Medulla oblongata (tissue), 1 donor: ENCODE measurements around the gene ZNF710.
"Not testable (repeated sequence)": the region's sequence is repeated elsewhere in the genome, so short reads cannot be mapped to it uniquely, and the experiment has no call there.

Source experiments
- DNase-seq: peaks from one replicate; pipeline ENCODE4 v3.0.0-alpha.2; 2015; ENCODE audit errors: extremely low spot score

ZNF710 gene, protein sequence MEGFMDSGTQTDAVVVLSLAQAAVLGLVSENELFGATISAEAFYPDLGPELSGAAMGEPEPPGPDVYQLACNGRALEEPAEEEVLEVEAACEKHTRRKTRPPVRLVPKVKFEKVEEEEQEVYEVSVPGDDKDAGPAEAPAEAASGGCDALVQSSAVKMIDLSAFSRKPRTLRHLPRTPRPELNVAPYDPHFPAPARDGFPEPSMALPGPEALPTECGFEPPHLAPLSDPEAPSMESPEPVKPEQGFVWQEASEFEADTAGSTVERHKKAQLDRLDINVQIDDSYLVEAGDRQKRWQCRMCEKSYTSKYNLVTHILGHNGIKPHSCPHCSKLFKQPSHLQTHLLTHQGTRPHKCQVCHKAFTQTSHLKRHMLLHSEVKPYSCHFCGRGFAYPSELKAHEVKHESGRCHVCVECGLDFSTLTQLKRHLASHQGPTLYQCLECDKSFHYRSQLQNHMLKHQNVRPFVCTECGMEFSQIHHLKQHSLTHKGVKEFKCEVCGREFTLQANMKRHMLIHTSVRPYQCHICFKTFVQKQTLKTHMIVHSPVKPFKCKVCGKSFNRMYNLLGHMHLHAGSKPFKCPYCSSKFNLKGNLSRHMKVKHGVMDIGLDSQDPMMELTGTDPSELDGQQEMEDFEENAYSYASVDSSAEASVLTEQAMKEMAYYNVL

DNA sequence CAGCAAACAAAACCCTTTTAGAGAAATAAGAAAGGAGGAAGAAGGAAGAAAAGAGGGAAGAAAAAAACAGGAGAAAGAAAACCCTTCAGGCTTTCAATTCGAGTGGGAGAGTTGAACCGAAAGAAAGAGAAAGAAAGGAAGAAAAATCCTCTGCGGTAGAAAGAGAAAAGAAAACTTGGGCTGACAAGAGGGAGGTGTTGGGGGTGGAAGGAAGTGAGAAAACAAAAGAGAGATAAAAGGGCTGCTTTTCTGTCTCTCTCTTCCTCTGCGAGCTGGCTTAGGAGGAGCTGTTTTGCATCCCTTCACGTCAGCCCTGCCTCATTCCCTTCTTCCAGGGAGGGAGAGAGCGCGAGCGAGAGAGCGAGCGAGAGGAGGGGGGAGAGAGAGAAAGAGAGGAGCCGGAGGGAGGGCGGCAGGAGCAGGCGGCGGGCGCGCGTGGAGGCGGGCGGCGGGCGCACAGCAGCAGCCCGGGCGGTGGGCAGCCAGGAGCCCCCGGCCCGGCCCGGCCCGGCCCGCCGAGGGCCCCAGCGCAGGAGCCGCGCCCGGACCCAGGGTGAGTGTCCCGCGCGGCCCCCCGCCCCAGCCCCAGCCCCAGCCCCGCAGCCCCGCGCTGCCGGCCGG, at the start of gene ZNF710:
Gene ZNF710 (plus strand): TSS at position 263 of the 621 bp plus-strand sequence. CDS start 65,814 bp downstream, outside the sequence.
- DNase-seq, result peak; percentile 83

DNA sequence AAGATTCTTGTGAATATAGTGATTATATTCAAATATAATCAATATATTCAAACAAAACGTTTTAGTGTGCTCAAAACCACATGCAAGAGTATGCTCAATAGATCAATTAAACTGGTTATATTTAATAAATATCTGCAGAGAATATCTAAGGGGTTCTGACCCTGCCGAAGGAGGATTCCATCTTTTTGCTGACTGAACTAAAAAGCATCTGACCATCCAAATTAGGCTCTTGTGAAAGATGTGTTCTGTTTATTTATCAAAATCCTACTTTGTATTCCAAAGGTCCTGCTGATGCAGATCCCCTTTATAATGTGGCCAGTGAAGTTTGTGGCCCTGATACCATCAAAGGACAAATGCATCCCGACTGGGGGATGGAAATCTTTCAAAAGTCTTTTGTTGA, 46.6 kb upstream of the ZNF710 start:
- no peak for DNase-seq

DNA sequence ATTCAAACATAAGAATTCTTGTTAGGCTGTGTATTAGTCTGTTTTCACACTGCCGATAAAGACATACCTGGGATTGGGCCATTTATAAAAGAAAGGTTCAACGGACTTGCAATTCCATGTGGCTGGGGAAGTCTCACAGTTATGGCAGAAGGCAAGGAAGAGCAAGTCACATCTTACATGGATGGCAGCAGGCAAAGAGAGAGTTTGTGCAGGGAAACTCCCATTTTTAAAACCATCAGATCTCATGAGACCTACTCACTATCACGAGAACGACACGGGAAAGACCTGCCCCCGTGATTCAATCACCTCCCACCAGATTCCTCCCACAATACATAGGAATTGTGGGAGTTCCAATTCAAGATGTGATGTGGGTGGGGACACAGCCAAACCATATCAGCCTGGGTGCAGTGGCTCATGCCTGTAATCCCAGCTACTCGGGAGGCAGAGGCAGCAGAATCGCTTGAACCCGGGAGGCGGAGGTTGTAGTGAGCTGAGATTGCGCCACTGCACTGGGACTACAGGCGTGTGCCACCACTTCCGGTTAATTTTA, 45.6 kb upstream of the ZNF710 start:
- not testable (repeated sequence) for DNase-seq

DNA sequence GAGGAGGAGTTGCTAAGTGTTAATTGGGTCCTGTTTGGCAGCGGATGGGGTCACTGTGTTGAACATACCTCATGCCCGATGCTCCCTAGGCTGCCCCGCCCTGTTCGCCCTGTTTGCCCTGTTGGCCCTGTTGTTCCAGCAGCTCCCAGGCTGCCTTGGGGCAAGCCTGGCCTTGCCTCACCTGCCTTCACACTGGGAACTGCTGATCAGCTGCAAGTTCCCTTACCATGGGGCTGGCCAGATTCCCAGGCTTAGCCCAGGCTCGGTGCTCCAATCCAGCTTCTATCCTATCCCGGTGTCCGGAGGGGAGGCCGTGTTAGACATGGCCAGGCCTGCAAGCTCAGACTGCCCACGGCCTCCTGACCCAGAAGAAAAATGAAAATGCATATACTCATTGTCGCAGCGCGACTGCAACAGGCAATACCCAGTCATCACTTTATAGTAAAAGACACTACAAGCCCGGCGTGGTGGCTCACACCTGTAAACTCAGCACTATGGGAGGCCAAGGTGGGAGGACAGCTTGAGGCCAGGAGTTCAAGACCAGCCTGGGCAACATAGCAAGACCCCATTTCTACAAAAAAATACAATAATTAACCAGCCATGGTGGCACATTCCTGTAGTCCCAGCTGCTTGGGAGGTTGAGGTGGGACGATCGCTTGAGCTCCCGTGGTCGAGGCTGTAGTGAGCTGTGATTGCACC, 42.9 kb upstream of the ZNF710 start:
- DNase-seq, result no peak

DNA sequence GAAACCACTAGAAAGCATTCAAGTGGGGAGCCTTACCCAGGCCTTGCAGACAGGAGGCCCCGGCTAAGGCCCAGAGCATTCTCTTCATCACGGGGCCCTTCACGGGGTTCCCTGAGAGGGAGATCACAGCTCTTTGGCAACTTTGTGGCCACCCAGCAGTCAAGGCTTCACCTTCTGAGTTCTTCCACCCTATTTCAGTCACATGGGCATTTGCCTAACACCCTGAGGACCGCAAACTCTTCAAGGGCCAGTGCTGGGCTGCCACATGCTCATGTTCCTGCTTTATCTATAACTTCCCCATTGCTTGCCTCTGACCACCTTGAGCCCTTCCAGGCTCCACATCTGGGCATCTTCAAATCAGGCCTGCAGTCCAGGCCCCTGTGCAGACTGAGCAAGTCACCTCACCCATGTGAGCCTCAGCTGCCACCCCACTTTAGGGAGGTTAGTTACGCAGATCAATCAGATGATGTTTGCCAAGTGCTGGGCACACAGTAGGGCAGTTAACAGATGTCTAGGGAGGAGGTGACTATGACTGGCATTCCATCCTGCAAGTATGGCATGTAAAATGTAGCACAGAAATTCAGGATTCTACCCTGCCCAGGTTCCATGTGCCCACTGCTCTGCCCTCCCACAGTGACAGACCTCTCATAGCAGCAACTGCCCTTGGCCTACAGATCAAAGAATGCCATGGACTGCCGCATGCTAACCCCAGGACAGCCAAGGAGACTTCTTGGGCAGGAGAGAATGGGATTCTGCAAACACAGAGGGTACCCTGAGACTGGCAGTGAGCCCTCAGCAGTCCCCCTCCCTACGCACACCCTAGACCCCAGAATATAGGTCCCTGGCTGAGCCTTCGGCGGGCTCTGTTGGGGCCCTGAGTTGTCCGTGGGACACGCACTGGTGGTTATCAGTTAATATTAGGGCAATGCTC, 37.6 kb upstream of the ZNF710 start:
- DNase-seq, result peak; percentile 81

DNA sequence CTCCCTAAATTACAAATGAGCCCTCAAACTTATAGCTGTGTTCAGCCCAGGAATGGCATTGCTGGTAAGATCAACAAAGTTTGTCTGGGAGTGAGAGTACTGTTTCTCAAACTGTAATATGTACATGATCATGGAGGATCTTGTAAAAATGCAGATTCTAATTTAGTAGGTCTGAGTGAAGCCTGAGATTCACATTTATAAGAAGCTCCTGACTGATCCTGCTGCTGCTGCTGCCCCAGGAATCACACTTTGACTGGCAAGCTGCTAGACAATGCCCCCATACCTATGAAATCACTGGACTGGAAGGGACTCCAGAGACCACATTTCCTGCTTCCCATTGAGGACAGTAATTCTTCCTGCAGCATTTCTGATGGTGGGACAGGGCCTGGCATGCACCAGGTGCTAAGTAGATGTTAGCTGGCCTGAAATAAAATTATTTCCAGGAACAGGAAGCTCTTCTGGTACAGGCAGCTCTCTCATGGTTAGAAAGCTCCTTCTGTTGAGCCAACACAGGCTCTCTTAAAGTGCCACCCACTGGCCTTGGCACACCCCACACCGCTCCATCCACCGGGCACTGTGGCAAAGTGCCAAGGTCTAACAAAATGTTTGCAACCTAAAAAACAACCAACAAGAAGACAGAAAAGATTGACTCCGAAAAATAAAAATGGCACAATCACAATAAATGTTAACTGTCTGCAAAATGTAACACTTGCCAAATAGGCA, 36.7 kb upstream of the ZNF710 start:
- peak; percentile 33 for DNase-seq

DNA sequence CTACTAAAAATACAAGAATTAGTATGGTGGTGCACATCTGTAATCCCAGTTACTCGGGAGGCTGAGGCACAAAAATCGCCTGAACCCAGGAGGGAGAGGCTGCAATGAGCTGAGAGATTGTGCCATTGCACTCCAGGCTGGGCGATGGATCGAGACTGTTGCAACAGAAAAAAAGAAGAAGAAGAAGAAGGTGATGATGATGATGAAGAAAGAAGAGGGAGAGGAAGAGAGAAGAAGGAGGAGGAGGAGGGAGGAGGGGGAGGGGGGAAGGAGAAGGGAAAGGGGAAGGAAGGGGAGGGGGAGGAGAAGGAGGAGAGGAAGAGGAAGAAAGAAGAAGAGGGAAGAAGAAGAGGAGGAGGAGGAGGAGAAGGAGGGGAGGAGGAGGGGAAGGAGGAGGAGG, 33.2 kb upstream of the ZNF710 start:
- DNase-seq, result no peak

DNA sequence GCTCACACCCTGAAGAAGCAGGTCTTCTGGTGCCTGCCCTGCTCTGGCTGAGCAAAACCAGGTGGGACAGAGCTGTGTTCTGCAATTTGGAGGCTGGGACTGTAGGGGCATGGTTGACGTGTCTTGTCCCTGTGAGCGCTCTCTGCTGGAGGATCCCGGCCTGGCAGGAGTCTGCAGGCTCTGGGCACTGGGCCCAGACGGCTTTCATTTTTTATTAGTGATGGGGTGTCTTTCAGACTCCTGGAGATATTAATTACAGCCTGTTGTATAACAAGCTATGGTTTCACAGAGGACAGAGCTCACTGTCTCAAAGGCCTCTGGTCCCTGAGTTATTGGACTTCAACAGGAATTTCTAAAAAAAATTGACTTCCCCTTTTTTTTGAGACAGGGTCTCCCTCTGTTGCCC, 29.5 kb upstream of the ZNF710 start:
- peak; percentile 61 for DNase-seq

DNA sequence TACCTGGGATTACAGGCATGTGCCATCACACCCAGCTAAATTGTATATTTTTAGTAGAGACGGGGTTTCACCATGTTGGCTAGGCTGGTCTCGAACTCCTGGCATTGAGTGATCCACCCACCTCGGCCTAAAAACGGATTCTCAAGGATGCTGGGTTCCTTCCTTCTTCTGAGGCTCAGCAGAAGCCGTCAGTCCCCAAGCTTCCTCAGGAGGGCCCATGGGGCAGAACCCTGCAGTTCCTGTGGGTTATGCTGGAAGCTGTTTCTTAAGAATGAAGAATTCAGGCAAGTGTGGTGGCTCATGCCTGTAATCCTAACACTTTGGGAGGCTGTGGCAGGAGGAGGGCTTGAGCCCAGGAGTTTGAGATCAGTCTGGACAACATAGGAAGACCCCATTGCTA, 29.0 kb upstream of the ZNF710 start:
- peak; percentile 33 for DNase-seq

DNA sequence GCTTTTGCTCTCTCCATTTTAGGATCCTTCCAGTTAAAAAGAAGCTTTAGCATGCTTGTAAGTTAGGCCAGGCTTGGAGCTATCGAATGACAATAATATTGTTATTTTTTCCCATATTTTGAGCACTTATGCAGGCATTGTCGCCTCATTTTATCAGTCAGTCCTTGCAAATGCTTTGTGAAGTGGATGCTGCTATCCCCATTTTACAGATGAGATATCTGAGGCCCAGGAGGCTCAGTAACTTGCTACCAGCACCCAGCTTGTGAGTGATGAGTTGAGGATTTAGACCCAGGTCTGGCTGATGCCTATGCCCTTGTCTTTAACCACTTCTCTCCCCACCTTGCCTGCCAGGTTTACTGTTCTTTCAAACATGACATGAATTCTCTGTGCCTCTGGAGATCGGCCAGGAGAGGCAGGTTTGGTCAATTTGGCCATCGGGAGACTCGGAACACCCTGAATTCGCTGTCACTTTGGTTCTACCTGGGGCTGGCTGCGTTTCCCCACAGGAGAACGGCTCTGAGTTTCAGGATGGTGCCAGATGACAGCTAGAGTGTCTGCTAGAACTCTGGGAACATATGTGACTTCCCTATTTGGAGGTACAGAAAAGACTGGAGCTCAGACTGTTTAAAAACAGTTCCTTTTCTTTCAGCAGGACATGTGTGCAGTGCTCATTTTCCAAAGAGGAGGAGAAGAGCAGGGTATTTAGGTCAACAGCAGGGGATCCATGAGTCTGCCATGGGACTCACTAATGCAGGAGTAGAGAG, 25.5 kb upstream of the ZNF710 start:
- peak; percentile 38 for DNase-seq

DNA sequence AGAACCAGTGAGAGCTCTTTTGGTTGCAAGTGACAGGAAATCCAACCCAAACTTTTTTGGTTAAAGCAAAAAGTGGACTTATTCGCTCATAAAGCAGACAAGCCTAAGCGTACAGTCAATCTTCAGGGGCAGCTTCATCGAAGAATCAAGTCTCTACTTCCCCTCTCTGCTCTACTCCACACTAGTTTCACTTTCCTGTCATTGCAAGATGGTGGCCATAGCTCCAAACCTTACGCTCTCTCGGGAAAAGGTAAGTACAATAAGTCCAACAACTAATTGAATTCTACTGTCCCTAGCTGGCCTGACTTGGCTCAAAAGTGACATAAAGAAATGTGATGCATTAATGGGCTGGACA, 24.9 kb upstream of the ZNF710 start:
- no peak for DNase-seq

DNA sequence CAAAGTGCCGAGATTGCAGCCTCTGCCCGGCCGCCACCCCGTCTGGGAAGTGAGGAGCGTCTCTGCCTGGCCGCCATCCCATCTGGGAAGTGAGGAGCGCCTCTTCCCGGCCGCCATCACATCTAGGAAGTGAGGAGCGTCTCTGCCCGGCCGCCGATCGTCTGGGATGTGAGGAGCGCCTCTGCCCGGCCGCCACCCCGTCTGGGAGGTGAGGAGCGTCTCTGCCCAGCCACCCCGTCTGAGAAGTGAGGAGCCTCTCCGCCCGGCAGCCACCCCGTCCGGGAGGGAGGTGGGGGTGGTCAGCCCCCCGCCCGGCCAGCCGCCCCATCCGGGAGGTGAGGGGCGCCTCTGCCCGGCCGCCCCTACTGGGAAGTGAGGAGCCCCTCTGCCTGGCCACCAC, 23.3 kb upstream of the ZNF710 start:
- DNase-seq, result not testable (repeated sequence)

DNA sequence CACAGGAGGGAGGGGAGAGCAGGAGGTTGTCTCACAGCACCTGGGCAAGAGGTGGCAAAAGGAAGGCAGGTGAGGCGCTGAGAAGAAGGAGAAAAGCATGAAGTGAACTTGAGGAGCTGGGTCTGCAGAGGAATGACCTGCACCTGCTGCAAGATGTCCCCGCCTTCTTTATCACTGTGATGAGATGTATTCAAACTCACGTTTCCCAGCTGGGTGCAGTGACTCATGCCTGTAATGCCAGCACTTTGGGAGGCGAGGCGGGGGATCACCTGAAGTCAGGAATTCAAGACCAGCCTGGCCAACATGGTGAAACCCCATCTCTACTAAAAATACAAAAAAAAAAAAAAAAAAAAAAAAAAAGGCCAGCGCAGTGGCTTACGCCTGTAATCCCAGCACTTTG, 22.2 kb upstream of the ZNF710 start:
- no peak for DNase-seq

DNA sequence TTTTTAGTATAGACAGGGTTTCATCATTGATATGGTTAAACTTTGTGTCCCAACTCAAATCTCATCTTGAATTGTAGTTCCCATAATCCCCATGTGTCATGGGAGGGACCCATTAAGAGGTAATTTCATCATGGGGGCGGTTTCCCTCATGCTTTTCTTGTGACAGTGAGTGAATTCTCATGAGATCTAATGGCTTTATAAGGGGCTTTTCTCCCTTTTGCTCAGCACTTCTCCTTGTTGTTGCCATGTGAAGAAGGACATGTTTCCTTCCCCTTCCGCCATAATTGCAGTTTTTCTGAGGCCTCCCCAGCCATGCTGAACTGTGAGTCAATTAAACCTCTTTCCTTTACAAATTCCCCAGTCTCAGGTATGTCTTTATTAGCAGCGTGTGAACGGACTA, 20.2 kb upstream of the ZNF710 start:
- DNase-seq, result no peak

DNA sequence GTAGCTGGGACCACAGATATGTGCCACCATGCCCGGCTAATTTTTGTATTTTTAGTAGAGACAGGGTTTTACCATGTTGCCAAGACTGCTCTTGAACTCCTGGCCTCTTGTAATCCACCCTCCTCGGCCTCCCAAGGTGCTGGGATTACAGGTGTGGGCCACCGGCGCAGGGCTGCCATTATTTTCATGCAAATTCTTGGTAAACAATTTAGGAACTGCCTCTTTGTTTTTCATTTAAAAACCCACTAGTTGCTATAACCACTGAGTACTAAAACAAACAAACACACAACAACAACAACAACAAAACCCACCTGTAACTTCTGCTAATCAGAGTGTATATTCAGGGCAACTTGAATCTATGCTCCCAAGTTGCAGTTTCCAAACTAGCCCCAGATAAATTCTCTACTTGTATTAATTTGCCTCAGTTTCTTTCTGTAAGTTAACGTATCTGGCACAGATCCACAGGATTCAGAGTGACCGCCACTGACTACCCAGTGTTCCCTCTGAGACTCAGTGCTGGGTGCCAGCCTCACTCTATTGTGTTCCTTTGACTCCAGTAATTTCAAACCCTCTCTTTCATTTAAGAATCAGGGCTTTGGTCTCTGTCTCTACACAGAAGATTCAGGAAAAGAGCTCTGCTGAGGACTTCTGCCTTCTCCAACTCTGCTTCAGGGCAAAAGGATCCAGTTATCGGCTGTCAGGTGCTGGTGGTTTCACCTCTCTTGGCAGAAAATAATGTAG, 18.6 kb upstream of the ZNF710 start:
- DNase-seq, result peak; percentile 57

DNA sequence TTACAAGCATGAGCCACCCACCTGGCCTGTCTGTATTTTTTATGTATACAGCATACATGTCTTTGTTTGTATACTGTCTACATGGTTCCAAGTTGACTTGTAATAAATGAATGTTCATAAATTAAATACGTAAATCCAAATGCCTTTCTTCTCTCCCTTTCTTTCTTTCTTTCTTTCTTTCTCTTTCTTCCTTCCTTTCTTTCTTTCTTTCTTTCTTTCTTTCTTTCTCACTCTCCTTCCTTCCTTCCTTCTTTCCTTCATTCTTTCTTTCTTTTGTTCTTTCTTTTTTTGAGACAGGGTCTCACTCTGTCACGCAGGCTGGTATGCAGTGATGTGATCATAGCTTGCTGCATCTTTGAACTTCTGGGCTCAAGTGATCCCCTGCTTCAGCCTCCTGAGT, 17.1 kb upstream of the ZNF710 start:
- DNase-seq, result no peak

DNA sequence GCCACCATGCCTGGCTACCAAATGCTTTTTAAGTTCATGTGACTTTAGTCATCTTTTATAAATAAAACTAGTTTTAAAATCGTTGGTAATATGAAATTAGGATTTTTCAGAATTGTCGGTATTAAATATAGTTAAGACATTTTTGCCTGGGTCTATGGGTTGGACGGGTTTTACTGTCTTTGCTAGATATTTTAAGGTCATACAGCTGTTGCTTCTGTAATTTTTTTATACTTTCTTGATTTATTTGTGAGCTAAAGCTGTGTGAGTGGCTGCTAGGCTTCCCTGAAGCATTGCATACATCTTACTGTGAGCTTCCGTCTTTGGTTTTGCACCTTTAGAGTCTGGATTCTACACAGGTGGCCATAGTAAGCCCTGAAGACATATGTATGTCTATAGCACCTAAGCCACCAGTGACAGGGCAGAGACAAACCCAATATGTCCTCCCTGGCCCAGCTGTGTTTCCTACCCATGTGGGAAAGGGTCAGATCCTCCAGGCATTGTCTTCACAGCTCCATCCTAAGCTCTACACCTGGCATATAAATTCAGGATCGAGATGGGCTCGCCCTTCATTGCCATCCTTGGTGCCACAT, 16.6 kb upstream of the ZNF710 start:
- no peak for DNase-seq

DNA sequence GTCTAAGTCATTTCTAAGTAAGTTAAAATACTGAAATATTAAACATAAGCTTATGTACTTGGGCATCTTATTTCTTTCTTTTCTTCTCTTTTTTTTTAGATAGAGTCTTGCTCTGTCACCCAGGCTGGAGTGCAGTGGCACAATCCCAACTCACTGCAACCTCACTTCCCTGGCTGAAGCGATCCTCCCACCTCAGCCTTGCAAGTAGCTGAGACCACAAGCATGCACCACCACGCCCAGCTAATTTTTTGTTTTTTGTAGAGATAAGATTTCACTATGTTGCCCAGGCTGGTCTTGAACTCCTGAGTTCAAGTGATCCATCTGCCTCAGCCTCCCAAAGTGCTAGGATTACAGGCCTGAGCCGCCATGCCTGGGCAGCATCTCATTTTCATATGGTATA, 16.0 kb upstream of the ZNF710 start:
- DNase-seq, result no peak
